H9 (cell line): ENCODE results near the gene ALDH1A3. TPM values are rescaled to one million over a fixed set of nuclear protein-coding genes. Genes with fewer than 3 reads are reported as not detected.

ENCODE experiments used
- DNase-seq: peaks from one replicate; pipeline ENCODE4 v3.0.0-alpha.2; 2017
- H2AFZ ChIP-seq: one replicate; pipeline ENCODE4 v1.6.1; 2013; ENCODE audit warnings: mild to moderate bottlenecking, low read length, control low read depth, moderate library complexity
- H2AK5ac ChIP-seq: 2 replicates; pipeline ENCODE4 v1.6.1; 2013; ENCODE audit warnings: low read length, control low read depth, mixed read lengths; ENCODE audit not compliant: insufficient read length
- H2BK120ac ChIP-seq: one replicate; pipeline ENCODE4 v1.6.1; 2013; ENCODE audit warnings: low read depth, mild to moderate bottlenecking, low read length, control low read depth, inconsistent platforms; ENCODE audit not compliant: poor library complexity, severe bottlenecking
- H2BK12ac ChIP-seq: 2 replicates; pipeline ENCODE4 v1.6.1; 2013; ENCODE audit warnings: low read length, control low read depth, mixed read lengths, low read depth; ENCODE audit not compliant: insufficient read length
- H2BK15ac ChIP-seq: 2 replicates; pipeline ENCODE4 v1.6.1; 2013; ENCODE audit warnings: low read depth, low read length, control low read depth
- H2BK20ac ChIP-seq: one replicate; pipeline ENCODE4 v1.6.1; 2013; ENCODE audit warnings: low read depth, mild to moderate bottlenecking, low read length, control low read depth, inconsistent platforms; ENCODE audit not compliant: poor library complexity, severe bottlenecking
- H2BK5ac ChIP-seq: 2 replicates; pipeline ENCODE4 v1.6.1; 2013; ENCODE audit warnings: low read length, control low read depth, mixed read lengths; ENCODE audit not compliant: insufficient read length
- H3K14ac ChIP-seq: 2 replicates; pipeline ENCODE4 v1.6.1; 2013; ENCODE audit warnings: low read length, control low read depth; ENCODE audit not compliant: insufficient read depth
- H3K18ac ChIP-seq: 2 replicates; pipeline ENCODE4 v1.6.1; 2013; ENCODE audit warnings: low read depth, mild to moderate bottlenecking, mixed read lengths, low read length, control low read depth; ENCODE audit not compliant: insufficient read length
- H3K23ac ChIP-seq: 2 replicates; pipeline ENCODE4 v1.6.1; 2013; ENCODE audit warnings: low read length, control low read depth, mixed read lengths, low read depth; ENCODE audit not compliant: insufficient read length
- H3K23me2 ChIP-seq: 2 replicates; pipeline ENCODE4 v1.6.1; 2013; ENCODE audit warnings: low read depth, mild to moderate bottlenecking, mixed read lengths, low read length, control low read depth; ENCODE audit not compliant: insufficient read length, poor library complexity, severe bottlenecking
- H3K27ac ChIP-seq: 2 replicates; pipeline ENCODE4 v1.5.1; 2013; ENCODE audit warnings: low read length, control low read depth, mixed read lengths, low read depth; ENCODE audit not compliant: insufficient read length
- H3K27me3 ChIP-seq: 2 replicates; pipeline ENCODE4 v1.6.1; 2013; ENCODE audit warnings: low read length, control low read depth, inconsistent platforms; ENCODE audit not compliant: insufficient read depth
- H3K4ac ChIP-seq: 2 replicates; pipeline ENCODE4 v1.6.1; 2013; ENCODE audit warnings: low read depth, mild to moderate bottlenecking, control low read depth, inconsistent platforms, low read length, moderate library complexity
- H3K4me1 ChIP-seq: 2 replicates; pipeline ENCODE4 v1.6.1; 2013; ENCODE audit warnings: low read length, control low read depth, inconsistent platforms; ENCODE audit not compliant: insufficient read depth
- H3K4me2 ChIP-seq: 2 replicates; pipeline ENCODE4 v1.6.1; 2013; ENCODE audit warnings: low read length, control low read depth, mixed read lengths; ENCODE audit not compliant: insufficient read length, insufficient read depth
- H3K56ac ChIP-seq: 2 replicates; pipeline ENCODE4 v1.6.1; 2013; ENCODE audit warnings: low read depth, mild to moderate bottlenecking, mixed read lengths, low read length, control low read depth; ENCODE audit not compliant: insufficient read length
- H3K79me1 ChIP-seq: 2 replicates; pipeline ENCODE4 v1.6.1; 2013; ENCODE audit warnings: low read depth, mild to moderate bottlenecking, moderate library complexity, low read length, control low read depth, inconsistent platforms; ENCODE audit not compliant: insufficient read depth, poor library complexity, severe bottlenecking
- H3K79me2 ChIP-seq: 2 replicates; pipeline ENCODE4 v1.6.1; 2013; ENCODE audit warnings: low read length, control low read depth, inconsistent platforms; ENCODE audit not compliant: insufficient read depth
- H3K9ac ChIP-seq: 2 replicates; pipeline ENCODE4 v1.6.1; 2013; ENCODE audit warnings: low read length, control low read depth, mixed read lengths; ENCODE audit not compliant: insufficient read length; ENCODE audit errors: extremely low read depth
- H3K9me3 ChIP-seq: one replicate; pipeline ENCODE4 v1.6.1; 2013; ENCODE audit warnings: low read depth, low read length, inconsistent platforms; ENCODE audit not compliant: control insufficient read depth
- H3T11ph ChIP-seq: one replicate; pipeline ENCODE4 v1.6.1; 2013; ENCODE audit warnings: mild to moderate bottlenecking, low read length, control low read depth, inconsistent platforms
- H4K20me1 ChIP-seq: one replicate; pipeline ENCODE4 v1.6.1; 2013; ENCODE audit not compliant: control insufficient read depth, insufficient read length, insufficient read depth
- H4K5ac ChIP-seq: 2 replicates; pipeline ENCODE4 v1.6.1; 2013; ENCODE audit warnings: low read depth, mild to moderate bottlenecking, mixed read lengths, low read length, control low read depth; ENCODE audit not compliant: insufficient read length
- H4K8ac ChIP-seq: replicated peaks from 2 replicates; pipeline ENCODE4 v1.6.1; 2013; ENCODE audit warnings: low read length, control low read depth, mixed read lengths, low read depth; ENCODE audit not compliant: insufficient read length
- H4K91ac ChIP-seq: 2 replicates; pipeline ENCODE4 v1.6.1; 2013; ENCODE audit warnings: low read depth, mild to moderate bottlenecking, moderate library complexity, mixed read lengths, low read length, control low read depth; ENCODE audit not compliant: insufficient read length
- H3K27ac Mint-ChIP-seq, 3 experiments: 2 replicates in 2 of 3; 3 replicates in 1 of 3; pipeline ENCODE4 v1.8.0; 2020 to 2021; ENCODE audit warnings: mixed read lengths in 3 of 3, mild to moderate bottlenecking in 1 of 3, moderate library complexity in 1 of 3
- H3K27me3 Mint-ChIP-seq: 2 replicates; pipeline ENCODE4 v1.8.0; 2021; ENCODE audit warnings: low read depth, mild to moderate bottlenecking, moderate library complexity, mixed read lengths
- H3K36me3 Mint-ChIP-seq, 3 experiments: 2 replicates in 2 of 3; 3 replicates in 1 of 3; pipeline ENCODE4 v1.8.0; 2020 to 2021; ENCODE audit warnings: low read depth in 3 of 3, mixed read lengths in 3 of 3; ENCODE audit not compliant: insufficient read depth in 1 of 3
- H3K4me1 Mint-ChIP-seq, 2 experiments: 2 replicates each; pipeline ENCODE4 v1.8.0; 2020; ENCODE audit warnings: mixed read lengths in 2 of 2
- H3K4me3 Mint-ChIP-seq, 2 experiments: 2 replicates in 1 of 2; 3 replicates in 1 of 2; pipeline ENCODE4 v1.8.0; 2020 to 2021; ENCODE audit warnings: mild to moderate bottlenecking in 2 of 2, mixed read lengths in 2 of 2, moderate library complexity in 1 of 2
- H3K9me3 Mint-ChIP-seq, 2 experiments: 2 replicates in 1 of 2; 3 replicates in 1 of 2; pipeline ENCODE4 v1.8.0; 2020; ENCODE audit warnings: mild to moderate bottlenecking in 2 of 2, mixed read lengths in 2 of 2, moderate library complexity in 1 of 2
- WGBS: extraction: QIAGEN DNeasy Blood & Tissue Kit; methylation state at CpG from one replicate; pipeline ENCODE4 v1.1.7; 2013; ENCODE audit warnings: missing lambda C conversion rate, low lambda C conversion rate, mixed read lengths; ENCODE audit not compliant: insufficient read length; ENCODE audit errors: extremely low coverage; 5-methylcytosine and 5-hydroxymethylcytosine counted together
- total RNA-seq: library from RNA; stranded (reverse); gene quantifications from 2 replicates; pipeline ENCODE4 v1.2.1, GENCODE V29; 2021
- TF ChIP-seq, protein P1 (sequence below): fragments of 200-600 bp; sonication (generic); conservative IDR thresholded peaks from 3 replicates; pipeline ENCODE4 v1.8.0; 2021; ENCODE audit warnings: antibody characterized with exemption, mild to moderate bottlenecking

The ALDH1A3 gene
- total RNA-seq, 1 experiment from 2014 or later = 9.2 TPM

DNA sequence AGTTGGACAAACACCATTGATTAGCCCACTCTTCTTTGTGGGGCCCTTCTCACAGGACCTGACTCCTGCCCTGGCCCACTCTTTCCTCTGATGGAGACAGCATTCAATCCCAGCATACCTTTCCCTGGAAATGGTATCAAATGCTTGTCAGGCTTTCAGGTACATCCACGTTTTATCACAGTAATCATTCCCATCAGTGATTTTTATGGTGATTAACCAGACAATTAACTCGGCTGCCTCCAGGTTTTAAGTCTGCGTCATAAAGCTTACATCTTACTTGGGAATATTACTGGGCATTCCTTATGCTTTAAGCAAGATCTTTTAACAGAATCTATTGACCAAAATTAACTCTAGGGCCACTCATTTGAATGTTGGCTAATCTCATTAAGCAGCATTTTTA lies 72.9 kb downstream of the ALDH1A3 start:
- no peak overlapping the region for H2AFZ ChIP-seq
- no peak overlapping the region for H2BK20ac ChIP-seq
- no peak overlapping the region for H2BK12ac ChIP-seq
- H3K9me3 ChIP-seq = no peaks in the 10 kb centered on the region
- no peak overlapping the region for H4K8ac ChIP-seq
- H2AK5ac ChIP-seq = no peak overlapping the region
- no peak overlapping the region for H3K18ac ChIP-seq
- no peak overlapping the region for H3K23ac ChIP-seq
- H3K4me1 ChIP-seq = no peaks in the 10 kb centered on the region
- no peak overlapping the region for H2BK15ac ChIP-seq
- no peak overlapping the region for H4K91ac ChIP-seq
- H4K5ac ChIP-seq = no peak overlapping the region
- H3K56ac ChIP-seq = no peak overlapping the region
- no peaks in the 10 kb centered on the region for H3K79me2 ChIP-seq
- peaks cover 9% of the 10 kb centered on the region in 2 experiments for H3K4me1 Mint-ChIP-seq
- no peaks in the 10 kb centered on the region; a peak in 1 of 5 replicates for H3K9me3 Mint-ChIP-seq
- no peaks in the 10 kb centered on the region for H4K20me1 ChIP-seq
- H3T11ph ChIP-seq = no peak overlapping the region
- H3K27ac ChIP-seq = no peak overlapping the region
- no peak overlapping the region for H2BK120ac ChIP-seq
- no peak overlapping the region for H3K4me3 Mint-ChIP-seq
- H2BK5ac ChIP-seq = no peak overlapping the region
- no peak overlapping the region for H3K9ac ChIP-seq
- no CpG with 5 or more reads among the region's 3 CpGs for WGBS
- H3K23me2 ChIP-seq = no peaks in the 10 kb centered on the region
- no peak overlapping the region; a peak in 1 of 7 replicates for H3K27ac Mint-ChIP-seq
- H3K4me2 ChIP-seq = no peak overlapping the region
- H3K27me3 ChIP-seq = no peaks in the 10 kb centered on the region
- DNase-seq = no peak
- no peaks in the 10 kb centered on the region for H3K36me3 Mint-ChIP-seq
- H3K14ac ChIP-seq = no peak overlapping the region
- TF ChIP-seq, protein P1, sequence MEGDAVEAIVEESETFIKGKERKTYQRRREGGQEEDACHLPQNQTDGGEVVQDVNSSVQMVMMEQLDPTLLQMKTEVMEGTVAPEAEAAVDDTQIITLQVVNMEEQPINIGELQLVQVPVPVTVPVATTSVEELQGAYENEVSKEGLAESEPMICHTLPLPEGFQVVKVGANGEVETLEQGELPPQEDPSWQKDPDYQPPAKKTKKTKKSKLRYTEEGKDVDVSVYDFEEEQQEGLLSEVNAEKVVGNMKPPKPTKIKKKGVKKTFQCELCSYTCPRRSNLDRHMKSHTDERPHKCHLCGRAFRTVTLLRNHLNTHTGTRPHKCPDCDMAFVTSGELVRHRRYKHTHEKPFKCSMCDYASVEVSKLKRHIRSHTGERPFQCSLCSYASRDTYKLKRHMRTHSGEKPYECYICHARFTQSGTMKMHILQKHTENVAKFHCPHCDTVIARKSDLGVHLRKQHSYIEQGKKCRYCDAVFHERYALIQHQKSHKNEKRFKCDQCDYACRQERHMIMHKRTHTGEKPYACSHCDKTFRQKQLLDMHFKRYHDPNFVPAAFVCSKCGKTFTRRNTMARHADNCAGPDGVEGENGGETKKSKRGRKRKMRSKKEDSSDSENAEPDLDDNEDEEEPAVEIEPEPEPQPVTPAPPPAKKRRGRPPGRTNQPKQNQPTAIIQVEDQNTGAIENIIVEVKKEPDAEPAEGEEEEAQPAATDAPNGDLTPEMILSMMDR = no peak
- H3K27me3 Mint-ChIP-seq = 0 out of 2 replicates have a peak, but pooled peaks cover 1% of the 10 kb centered on the region
- no peaks in the 10 kb centered on the region for H3K79me1 ChIP-seq
- no peak overlapping the region for H3K4ac ChIP-seq
